GM19328 (cell line): ENCODE data around the gene RPS6KA3.
"Not testable (repeated sequence)": the region's sequence is repeated elsewhere in the genome, so short reads cannot be mapped to it uniquely, and the experiment has no call there.

ENCODE experiments used
- ATAC-seq: cut with Tn5 transposase; IDR thresholded peaks from one replicate; pipeline ENCODE4 v1.9.1; 2021; ENCODE audit warnings: mild to moderate bottlenecking, moderate library complexity; ENCODE audit not compliant: unreplicated experiment

RPS6KA3 gene

GRCh38 chrX:20149326-20149725 is 117.4 kb downstream of the RPS6KA3 start:
- ATAC-seq, result no peak

- no peak for ATAC-seq
Measured at GRCh38 chrX:20147561-20147960, 119.1 kb downstream of the RPS6KA3 start.

GRCh38 chrX:20144491-20144890 is 122.2 kb downstream of the RPS6KA3 start:
- ATAC-seq, result no peak

- ATAC-seq, result no peak
Measured at GRCh38 chrX:20143561-20143960, 123.1 kb downstream of the RPS6KA3 start.

- ATAC-seq, result no peak
Measured at GRCh38 chrX:20143111-20143510, 123.6 kb downstream of the RPS6KA3 start.

- peak; percentile 98 for ATAC-seq
Measured at GRCh38 chrX:20141281-20142220, 125.2 kb downstream of the RPS6KA3 start, which contains the start of gene EIF1AX. Gene EIF1AX, minus strand, starts transcription at chrX:20141838. Its CDS starts 198 bp downstream, at chrX:20141640.

- no peak for ATAC-seq
Measured at GRCh38 chrX:20140420-20140819, 126.3 kb downstream of the RPS6KA3 start.

- no peak for ATAC-seq
Measured at GRCh38 chrX:20139966-20140365, 126.7 kb downstream of the RPS6KA3 start.

- no peak for ATAC-seq
Measured at GRCh38 chrX:20135944-20136343, 130.8 kb downstream of the RPS6KA3 start.

- no peak for ATAC-seq
Measured at GRCh38 chrX:20132666-20133065, 134.0 kb downstream of the RPS6KA3 start.

GRCh38 chrX:20130357-20130756 is 136.4 kb downstream of the RPS6KA3 start:
- ATAC-seq, result no peak

- no peak for ATAC-seq
Measured at GRCh38 chrX:20129547-20129946, 137.2 kb downstream of the RPS6KA3 start.

- no peak for ATAC-seq
Measured at GRCh38 chrX:20128670-20129069, 138.0 kb downstream of the RPS6KA3 start.

GRCh38 chrX:20127440-20127839 is 139.3 kb downstream of the RPS6KA3 start:
- ATAC-seq, result not testable (repeated sequence)

GRCh38 chrX:20126833-20127232 is 139.9 kb downstream of the RPS6KA3 start:
- ATAC-seq, result not testable (repeated sequence)

GRCh38 chrX:20124964-20125363 is 141.7 kb downstream of the RPS6KA3 start:
- no peak for ATAC-seq

- ATAC-seq, result no peak
Measured at GRCh38 chrX:20118065-20118824, 148.5 kb downstream of the RPS6KA3 start.

GRCh38 chrX:20116577-20117240 is 150.0 kb downstream of the RPS6KA3 start, which contains the start of gene MAP7D2:
Gene MAP7D2, minus strand, starts transcription at chrX:20116907. Its CDS starts 28 bp downstream, at chrX:20116879.
- ATAC-seq, result no peak

GRCh38 chrX:20116087-20116576 is 150.6 kb downstream of the RPS6KA3 start:
- no peak for ATAC-seq

GRCh38 chrX:20112022-20112774 is 154.5 kb downstream of the RPS6KA3 start:
- no peak for ATAC-seq
